SK-N-MC (cell line): ENCODE data around the gene SNAPIN.

Experiments used
- EZH2 ChIP-seq: fragments of 200-600 bp; sonication (generic); IDR thresholded peaks from one replicate; pipeline ENCODE4 v1.6.1; 2017; ENCODE audit warnings: antibody characterized with exemption
- FOXP2 ChIP-seq: optimal IDR thresholded peaks from 2 replicates; pipeline ENCODE3; 2011; ENCODE audit warnings: mild to moderate bottlenecking, moderate library complexity; ENCODE audit not compliant: insufficient read depth; ENCODE audit errors: extremely low read length, control extremely low read depth
- POLR2AphosphoS5 ChIP-seq: IDR thresholded peaks from 2 replicates; pipeline ENCODE4 v1.6.1; 2012; ENCODE audit warnings: mild to moderate bottlenecking, low read depth, low read length, borderline replicate concordance

DNA sequence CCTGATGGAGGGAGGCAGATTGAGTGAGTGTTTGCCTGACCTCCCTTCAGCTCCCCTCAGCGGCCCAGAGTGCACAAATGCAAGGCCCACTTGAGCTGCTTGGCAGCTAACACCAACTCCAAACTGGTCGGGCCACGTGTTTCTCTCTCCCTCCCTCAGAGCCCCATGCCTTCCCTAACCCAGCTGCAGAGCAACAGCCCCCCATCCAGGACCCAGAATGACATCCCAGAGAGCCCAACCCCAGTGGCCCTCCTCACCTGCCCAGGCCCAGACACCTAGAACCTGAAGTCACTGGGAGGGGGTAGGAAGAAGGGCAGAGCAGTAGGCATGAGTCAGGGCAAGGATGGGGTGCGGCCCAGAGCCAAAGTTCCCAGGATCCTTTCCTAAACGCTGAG is 41.6 kb upstream of the SNAPIN start:
- TF ChIP-seq EZH2 (no peak), POLR2AphosphoS5 (no peak), FOXP2 (no peak)
